NK-92 (cell line): ENCODE results near the gene SAP25.
A peak's percentile ranks its signal among the peaks of the same experiment; 100 is the strongest.
"Not testable (repeated sequence)": the region's sequence is repeated elsewhere in the genome, so short reads cannot be mapped to it uniquely, and the experiment has no call there.

Source experiments
- DNase-seq: peaks from one replicate; lab custom pipeline; 2025; ENCODE audit not compliant: unreplicated experiment; lab: John Stamatoyannopoulos, UW

SAP25 gene

DNA sequence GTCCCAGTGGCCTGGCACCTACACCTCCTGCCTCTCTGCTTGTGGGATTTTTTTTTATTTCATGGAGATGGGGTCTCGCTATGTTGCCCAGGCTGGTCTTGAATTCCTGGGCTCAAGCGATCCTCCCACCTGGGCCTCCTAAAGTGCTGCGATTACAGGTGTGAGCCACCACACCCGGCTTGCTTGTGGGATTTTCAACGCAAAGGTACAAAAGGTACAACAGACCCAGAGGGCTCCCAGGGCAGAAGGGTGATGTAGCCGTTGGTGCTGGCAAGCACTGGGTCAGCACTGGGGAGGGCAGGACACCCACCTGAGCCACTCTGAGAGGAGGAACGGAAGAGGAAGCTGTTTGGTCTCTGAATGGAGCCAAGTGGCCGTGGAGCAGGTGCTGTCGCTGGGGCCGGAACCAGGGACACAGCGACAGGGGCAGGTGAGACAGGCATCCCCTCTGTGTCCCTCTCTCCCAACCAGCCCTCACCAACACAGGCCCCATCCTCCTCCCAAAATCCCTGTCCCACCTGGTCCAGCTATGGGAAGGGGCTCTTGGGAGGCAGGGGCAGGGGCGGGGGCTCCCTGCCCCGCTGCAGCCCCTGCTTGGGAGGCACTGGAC lies 2.8 kb upstream of the SAP25 start:
- DNase-seq: no peak

DNA sequence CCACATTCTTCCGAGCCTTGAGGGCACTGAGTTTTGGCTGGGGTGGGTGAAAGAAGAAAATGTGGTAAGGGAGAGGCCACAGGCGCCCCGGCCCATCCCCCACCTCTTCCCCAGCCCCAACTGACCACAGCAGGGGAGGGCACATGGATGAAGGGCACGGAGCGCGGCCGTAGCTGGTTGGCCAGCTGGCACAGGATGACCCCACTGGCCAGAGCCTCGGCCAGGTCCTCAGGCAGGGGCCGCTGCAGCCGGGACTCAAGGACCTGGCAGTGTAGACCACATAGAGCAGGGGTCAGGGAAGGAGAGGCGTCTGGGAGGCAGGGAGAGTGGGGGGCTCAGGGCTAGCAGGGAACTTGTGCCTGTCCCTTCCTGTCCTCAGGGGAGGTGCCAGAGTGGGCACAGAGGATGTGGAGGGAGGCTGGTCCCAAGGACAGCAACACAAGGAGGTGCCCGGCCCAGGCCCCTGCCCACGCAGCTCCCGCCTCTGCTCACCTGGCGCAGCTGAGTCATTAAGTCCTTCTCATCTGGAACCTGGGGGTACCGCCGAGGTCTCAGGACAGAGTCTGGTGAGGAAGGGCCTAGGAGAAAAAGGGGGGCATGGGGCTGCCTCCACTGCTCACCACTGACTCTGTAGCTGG lies 2.2 kb upstream of the SAP25 start:
- DNase-seq: no peak

DNA sequence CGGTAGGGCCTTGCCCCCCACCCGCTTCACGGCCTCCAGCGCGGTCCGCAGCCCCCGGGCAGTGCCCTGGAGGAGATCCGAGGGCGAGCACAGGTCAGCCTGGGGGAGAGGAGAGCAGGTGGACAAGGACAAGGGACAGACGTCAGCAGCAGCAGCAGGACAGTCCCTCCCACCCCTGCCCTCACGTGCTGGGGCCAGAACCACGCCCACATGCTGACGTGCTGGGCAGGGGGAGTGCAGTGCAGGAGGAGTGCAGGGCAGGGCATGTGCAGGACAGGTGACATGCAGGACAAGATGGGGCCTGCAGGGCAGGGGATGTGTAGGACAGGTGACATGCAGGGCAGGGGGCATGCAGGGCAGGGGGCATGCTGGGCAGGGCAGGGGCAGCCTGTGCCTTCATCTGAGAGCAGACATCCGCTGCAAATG lies 1.5 kb upstream of the SAP25 start:
- no peak for DNase-seq

DNA sequence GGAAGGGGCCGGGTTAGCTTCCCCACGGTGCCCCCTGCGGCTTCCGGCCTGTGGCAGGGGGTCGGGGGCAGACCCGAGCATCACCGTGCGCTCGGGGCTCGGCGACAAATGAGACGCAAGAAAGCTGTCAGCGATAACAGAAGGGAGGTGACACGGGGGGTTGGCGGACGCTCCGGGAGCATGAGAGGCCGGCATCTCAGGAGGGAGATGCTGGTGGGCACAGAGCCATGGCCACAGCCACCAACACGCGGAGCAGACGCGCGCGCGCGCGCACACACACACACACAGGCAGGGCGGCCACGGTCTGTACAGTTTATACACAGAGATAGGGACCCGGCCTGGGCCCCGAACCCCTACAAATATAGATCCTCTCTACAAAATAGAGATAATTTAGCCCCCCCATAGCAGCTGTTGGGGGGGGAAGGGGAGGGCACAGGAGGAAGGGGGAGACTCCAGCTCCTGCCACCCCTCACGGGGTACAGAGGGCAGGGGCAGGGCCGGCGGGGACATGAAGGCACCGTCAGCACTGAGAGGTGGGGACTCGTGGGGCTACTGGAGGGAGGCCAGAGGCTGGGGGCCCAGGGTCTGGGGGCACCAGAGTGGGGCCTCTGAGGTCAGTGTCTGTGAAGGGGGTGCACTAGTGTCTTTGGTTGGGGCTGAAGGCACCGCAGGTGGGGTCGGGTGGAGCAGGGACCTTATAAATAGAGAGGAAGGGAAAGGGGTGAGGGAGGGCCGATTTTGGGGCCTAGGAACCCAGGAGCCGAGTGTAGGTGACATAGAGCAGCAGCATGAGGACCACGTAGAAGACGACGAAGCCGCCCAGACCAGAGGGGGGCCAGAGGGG lies 884 bp upstream of the SAP25 start:
- no peak for DNase-seq

DNA sequence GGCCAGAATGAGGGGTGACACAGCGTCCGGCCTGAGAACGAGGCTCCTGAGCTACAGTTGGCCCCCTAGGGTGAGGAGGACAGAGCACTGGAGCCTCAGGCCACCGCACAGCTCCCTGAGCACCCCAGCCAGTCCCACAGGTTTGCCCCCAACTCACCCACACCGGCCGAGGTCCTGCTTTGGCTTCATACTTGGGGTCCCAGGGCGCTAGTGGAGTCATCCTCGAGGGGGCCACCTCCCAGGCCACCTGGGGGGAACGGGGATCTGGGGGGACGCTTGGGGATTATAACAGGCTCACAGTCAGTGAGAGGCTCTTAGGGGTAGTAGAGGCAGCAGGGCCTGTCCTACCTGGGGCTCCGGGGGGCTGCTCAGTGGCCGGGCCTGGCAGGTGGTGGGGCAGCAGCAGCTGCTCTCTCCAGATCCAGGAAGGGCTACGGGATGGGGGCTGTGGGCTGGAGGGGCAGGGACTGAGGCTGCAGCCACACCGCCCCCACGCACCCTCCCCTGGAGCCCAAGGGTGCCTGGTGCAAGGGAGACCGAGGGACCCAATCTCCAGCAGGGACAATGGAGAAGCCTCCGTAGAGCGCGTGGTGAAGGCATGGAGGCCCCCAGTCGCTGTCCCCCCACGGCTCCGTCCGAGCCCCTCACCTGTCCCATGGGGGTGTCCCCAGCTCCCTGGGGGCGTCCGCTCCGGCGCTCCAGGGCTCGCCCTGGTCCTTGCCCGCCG lies 588 bp downstream of the SAP25 start:
- no peak for DNase-seq

DNA sequence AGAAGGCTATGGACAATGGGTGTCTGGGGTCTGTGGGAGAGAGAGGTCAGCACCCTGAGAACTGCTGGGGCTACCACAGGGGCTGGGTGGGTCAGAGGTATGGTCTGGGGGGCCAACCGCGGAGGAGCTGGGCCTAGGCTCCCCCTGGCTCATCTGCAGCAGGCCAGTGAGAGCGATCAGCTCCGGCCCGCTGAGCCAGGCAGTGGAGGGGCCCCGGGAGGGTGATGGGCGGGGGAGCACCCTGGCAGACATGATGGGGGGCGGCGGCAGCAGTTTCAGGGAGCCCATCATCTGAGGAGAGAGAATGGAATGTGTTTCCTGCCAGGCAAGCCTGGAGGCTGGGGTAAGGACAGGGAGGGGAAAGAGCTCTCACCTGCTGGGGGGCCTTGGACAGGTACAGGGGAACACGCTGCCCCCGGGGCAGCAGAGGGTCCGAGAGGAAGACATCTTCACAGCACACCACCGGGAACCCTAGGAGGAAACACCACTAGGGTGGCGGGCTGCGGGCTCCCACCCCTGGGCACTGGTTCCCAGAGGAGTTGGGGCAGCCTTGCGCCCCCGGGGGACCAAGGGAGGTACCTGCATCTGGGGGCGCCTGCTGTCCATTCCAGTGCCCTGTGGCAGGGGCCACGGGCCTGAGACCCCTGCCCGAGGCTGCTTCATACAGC lies 1.3 kb downstream of the SAP25 start:
- no peak for DNase-seq

DNA sequence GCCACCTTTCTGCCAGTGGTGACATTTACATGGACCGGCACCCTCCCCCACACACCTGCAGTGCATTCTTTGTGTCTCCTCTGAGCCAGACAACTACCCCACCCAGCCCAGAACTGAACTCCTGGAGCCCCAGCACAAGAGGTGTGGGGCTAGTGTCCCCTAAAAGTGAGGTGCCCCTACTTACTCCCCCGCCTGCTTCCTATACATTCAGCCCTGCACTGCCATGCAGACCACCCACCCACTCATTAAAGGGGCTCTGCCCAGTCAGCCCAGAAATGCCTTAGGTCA lies 1.9 kb downstream of the SAP25 start:
- no peak for DNase-seq

DNA sequence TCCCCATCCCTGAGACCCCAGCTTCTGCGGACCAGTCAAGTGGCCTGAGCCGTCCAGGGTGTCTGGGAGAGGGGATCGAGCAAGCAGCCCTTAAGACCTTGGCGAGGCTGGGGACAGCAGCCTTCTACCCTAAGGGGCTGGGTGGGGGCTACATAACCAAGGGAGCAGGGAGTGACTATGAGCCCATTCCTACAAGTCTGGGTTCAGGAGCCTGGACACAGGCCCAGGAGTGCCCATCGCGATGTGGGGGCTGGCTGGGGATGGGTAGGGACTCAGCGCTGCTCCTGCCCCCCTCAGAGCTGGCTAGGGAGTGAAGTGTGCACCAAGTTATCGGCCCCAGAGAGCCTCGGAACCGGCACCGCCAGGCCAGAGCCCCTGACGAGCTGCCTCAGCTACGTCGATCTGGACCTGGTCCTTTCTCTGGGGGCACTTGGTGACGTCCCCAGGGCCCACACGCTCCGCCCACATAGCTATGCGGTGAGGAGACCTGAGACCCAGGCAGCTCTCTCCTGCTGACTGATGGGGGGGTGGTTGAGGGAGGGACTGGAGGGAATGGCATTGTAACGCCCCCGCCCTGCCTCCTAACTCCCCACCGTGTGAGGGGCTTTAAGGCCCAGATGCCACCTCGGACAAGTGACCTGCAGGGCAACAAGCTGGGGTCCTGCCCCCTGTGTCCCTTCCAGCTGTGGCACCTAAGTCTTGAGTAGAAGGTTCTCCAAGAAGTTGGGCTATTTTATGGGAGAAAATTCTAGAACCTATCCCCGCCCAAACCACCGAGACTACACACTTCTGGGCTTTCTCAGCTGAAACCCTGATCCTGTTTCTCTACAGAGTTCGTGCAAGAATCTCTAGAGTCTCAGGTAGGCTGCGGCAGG lies 2.5 kb downstream of the SAP25 start:
- no peak for DNase-seq

DNA sequence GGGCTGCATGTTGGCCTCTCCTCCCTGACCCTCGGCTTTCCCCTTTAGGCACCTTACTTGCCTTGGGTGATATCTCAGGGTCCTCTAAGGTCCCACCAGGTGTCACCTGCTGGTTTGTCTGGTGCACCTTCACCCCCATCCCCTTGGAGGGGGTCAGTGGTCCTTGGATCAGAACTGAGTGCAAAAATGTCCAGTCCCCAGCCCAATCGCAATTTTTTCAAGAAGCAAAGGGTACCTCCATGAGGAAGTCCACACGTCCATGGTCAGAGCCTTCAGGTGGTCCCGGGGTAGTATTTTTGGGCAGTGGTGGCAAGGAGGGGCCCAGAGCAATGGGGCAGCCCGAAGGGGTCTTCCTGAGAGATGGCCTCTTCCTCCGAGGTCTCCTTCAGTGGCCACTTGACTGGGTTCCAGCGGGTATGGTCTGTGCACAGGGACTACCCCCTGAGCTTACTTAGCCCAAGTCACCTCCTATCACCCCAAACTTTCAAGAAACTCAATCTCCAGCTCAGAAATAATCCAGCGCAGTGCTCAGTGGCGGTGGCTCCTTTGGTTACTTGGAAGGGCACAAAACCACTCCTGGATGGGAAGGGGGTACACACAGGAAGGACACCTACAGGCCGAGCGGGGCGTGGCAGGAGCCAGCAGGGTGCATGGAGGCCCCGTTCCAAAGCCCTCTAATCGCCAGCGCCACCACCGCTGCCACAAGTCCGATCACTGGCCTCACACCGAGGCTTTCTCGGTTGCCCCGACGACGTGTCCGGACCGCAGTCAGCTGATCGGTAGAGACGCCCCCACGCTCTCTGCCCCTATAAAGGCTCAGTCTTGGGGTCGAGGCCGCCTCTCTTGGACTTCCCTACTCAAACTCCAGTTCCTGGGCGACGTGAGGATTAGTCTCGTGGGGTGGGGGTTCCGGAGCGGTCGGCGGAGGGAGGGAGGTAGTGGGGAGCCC lies 4.5 kb downstream of the SAP25 start:
- DNase-seq: no peak

DNA sequence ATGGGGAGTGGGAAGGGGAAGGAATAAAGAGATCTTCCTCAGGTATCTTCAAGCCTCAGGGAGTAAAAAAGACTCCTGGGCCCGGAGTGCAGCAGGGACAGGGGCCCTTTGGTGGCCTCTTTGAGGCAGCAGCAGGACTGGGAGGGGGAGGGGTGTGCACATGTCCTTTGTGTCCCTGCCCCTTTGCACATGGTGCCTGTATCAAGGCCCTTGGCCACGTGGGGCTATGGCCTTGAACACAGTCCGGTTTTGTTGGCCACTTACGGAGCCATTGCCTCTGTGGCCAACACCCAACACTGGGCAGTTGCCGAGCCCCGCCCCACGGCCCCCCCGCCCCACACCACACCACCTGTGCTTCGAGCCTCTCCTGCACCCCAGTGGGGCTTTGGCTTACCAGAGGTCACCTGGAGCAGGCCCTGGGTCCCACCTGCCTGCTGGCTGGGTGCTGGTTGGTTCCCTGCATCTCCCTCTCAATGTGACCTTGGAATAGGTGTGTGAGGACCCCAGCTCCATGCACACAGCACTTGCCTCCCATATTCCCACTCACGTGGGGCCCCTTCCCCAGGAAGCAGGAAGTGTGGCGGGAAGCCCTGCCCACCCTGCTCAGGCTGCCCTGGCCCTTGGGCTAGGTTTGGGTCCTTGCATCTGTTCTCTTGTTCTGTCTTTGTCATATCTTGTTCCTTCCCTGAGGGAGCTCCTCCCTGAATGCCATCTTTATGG lies 5.4 kb downstream of the SAP25 start:
- no peak for DNase-seq

DNA sequence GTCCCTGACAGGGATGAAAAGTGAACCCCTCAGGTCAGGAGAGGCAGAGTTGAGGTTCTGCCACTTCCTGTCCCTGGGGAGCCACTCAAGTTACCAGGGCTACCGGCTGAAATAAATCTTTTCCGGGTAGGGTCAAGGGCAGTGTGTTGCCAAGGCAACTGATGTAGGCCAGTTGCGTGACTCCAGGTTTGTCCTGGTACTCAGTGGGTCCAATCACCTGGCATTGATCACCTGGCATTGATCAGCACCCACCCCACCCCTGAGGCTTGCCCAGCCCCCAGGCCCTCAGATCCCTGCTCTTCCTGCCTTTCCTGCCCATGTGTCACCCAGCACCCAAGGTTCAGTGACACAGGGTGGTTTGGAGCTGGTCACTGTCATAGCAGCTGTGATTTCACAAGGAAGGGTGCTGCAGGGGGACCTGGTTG lies 5.9 kb downstream of the SAP25 start:
- no peak for DNase-seq

DNA sequence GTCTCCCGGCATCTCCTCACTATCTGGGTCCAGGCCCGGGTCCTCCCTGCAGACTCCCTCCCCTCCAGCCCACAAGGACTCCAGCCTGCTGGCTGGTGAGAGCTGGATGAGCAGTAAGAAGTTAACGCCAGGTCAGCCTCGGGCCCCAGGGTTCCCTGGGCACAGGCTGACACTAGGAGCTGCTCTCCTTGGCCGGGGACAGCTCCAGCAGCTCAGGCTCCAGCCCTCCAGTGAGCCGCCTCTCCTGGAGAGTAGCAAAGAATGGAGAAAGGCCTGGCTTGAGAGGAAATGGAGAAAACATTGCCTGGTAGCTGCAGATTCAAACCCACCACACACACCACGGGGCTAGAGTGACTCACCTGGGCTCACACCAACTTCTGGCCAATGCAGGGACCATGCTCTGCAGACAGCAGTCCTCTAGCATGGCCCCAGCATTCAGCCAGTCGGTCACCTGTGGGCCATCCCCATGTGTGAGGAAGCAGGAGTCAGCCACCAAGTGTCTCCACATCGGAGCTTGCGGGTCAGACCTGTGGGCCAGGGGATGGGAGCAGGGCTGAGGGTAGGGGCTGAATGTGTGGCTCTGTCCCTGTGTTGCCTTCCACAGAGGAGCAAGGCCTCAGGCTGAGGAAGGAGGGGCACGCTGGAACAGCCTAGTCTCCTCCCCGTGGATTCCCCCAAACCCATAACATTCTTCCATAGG lies 6.5 kb downstream of the SAP25 start:
- DNase-seq: no peak

DNA sequence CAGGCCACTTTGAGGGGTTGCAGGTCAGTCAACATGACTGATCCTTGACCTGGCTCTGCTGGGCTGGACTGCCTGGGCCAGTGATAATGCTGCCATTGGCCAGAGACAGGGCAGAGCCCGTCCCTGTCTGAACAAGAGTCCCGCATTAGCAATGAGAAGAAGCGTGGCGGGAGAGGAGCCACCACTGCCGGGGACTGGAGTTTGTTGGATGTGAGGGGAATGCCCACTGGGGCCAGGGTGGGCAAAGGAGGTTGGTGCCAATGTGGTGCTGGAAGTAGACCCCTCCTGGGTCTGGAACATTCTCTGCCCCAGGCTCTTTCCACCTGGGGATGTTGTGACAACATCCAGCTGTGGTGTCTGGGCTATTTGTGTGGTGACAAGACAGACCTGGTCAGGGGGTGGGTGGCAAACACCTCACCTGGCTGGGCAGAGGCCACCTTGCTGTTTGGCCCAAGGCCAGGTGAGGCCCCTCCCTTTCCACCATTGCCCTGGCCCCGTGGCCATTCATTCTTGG lies 7.6 kb downstream of the SAP25 start:
- DNase-seq: no peak

DNA sequence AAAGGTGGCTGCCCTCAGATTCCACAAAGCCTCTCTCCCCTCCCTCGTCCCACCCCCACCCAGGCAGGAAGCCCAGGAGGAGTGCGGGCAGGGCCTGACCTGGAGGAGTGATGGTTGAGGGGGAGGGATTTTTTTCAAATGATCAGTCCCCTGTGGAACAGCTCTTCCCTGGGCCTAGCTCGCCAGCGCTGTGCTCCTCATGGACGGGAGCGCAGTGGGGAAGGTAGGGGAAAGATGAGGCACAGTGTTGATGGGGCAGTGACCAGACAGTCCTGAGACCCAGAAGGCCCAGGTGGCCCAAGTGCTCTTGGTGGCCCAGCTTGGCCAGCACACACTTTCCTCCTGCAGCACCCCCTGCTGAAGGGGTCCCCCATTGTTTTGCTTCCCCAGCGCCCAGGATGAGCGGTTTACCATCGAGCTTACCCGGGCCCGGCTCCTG lies 8.5 kb downstream of the SAP25 start:
- DNase-seq: no peak

DNA sequence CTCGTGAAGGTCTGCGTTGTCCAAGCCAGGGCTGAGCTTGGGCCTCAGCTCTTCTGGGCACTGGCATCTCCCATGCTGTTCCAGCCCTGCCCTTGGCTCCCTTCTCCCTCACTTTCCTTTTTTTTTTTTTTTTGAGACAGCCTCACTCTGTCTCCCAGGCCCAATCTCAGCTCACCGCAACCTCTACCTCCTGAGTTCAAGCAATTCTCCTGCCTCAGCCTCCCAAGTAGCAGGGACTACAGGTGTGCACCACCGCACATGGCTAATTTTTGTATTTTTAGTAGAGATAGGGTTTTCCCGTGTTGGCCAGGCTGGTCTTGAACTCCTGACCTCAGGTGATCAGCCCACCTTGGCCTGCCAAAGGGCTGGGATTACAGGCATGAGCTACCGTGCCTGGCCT lies 9.3 kb downstream of the SAP25 start:
- not testable (repeated sequence) for DNase-seq

DNA sequence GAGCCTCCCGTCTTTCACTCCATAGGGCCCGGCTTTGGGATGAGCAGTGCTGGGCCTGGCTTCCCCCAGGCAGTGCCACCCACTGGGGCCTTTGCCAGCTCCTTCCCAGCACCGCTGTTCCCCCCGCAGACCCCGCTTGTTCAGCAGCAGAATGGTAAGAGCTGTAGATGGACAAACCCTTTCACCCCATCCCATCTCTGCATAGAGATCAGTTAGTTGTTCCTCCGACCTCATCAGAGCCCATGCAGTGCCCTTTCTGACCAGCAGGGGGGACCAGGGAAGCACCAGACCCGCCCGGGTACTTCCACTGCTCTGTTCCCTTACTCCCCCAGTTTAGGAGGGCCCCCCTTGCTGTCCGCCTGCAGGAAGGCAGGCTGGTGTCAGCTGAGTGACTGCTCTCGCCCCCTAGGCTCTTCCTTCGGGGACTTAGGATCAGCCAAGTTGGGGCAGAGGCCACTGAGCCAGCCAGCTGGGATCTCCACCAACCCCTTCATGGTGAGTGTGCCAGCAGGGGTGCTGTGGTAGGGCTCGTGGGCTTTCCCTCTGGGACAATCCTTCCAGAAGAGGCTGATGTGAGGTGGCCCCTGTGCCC lies 9.8 kb downstream of the SAP25 start:
- peak; percentile 17 for DNase-seq

DNA sequence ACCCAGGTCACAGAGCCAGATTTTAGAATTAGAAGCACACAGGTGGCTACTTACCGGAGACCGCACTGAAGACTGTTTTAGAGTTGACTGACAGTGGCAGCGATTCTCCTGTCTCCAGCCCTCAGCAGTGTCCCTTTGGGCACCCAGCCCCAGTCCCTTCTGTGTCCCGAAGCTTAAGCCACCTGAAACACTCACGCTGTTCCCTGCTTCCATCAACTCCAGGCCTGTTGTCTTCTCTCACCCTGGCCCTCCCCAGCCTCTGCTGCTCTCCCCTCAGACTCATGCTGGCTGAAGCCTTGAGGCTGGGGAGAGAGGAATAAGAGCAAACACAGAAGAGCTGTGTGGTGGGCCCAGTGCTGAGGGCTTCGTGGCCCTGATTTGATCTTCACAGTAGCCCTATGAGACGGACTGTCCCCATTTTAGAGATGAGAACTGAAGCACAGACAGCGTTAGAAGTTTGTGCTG lies 10.6 kb downstream of the SAP25 start:
- DNase-seq: no peak
